HG03064 (cell line): ENCODE results near the gene CUX1.
"Not testable (repeated sequence)": the region's sequence is repeated elsewhere in the genome, so short reads cannot be mapped to it uniquely, and the experiment has no call there.

Source experiments
- ATAC-seq: cut with Tn5 transposase; IDR thresholded peaks from one replicate; pipeline ENCODE4 v1.9.1; 2021; ENCODE audit warnings: low read depth; ENCODE audit not compliant: unreplicated experiment

The CUX1 gene

GRCh38 chr7:101906291-101907240 lies 89.1 kb downstream of the CUX1 start:
- ATAC-seq, result no peak

- ATAC-seq, result no peak
These were observed 93.8 kb downstream of the CUX1 start for GRCh38 chr7:101910991-101911799.

DNA sequence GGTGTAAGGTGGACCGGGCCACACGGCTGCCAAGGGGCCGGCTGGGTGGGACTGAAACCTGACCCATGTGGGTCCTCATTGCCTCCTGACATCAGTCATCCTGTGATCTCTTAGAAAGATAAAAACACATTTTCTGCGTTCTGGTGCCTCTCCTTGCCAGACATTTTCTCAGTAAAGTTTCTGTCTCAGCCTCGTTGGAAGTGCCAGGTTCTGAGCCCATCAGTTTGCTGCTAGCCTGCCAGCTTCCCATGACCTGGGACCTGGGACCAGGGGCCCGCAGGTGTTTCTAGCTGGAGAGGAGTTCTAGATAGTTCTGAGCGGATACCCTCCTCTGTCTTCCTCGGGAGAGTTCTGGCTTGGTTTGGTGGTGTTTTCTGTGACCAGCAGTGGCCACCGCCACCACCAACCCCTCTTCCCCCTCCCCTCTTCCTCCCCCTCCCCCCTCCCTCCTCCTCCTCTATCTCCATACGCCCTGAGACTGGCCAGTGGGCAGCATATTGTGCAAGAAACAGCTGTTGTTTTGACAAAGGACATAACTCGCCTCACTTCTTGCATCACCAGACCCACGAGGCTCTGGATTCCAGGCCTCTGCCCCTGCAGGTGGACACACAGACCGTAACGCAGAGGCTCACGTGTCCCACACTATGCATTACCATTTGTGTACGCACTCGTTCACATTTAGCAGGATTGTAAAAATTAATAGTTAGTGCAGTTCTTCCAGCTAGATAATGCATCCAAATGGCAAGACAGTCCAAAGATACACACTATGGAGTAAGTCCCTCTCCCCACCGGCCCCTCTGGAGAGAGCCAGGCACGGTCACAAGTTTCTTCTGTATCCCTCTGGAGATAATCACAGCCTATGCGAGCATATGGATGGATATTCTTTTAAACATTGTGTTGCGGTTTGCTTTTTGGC lies 94.6 kb downstream of the CUX1 start:
- no peak for ATAC-seq

- no peak for ATAC-seq
These were observed 95.3 kb downstream of the CUX1 start for GRCh38 chr7:101912716-101913110.

- no peak for ATAC-seq
These were observed 95.9 kb downstream of the CUX1 start for GRCh38 chr7:101913247-101913721.

DNA sequence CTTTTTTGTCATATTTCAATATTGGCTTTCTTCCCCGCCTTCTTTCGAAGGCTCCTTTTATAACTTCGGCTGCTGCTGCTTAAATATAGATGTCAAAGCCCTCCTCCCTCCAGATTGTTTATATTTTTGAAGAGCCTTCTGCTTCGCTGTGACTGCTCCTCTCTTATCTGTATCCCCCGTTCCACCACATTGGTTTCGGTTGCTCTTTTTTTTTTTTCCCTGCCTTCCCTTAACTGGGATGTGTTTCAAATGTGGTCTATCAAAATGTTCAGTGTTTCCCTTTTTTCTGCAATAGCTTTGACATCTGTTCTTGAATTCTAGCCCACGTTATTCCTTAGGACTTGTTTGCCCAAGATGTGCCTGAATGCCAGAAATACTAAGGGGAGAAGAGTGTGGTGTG lies 96.4 kb downstream of the CUX1 start:
- no peak for ATAC-seq

- no peak for ATAC-seq
These were observed 97.6 kb downstream of the CUX1 start for GRCh38 chr7:101915000-101915399.

GRCh38 chr7:101916041-101916800 lies 98.8 kb downstream of the CUX1 start:
- no peak for ATAC-seq

GRCh38 chr7:101916876-101917275 lies 99.5 kb downstream of the CUX1 start:
- no peak for ATAC-seq

DNA sequence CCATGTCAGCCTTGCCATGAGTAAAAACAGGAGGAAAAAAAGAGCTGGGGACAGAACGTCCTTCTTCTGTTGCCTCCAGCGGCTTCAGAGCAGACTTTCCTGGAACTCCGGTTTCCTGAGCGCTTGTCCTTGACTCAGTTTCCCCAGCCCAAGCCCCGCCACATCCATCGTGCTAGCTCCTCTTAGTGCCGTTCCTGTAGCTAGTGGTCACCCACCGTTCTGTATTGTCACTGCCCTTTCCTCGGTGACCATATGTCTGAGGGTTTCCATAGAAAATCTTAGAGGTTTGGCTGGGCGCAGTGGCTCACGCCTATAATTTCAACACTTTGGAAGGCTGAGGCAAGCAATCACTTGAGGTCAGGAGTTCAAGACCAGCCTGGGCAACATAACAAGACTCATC lies 100.1 kb downstream of the CUX1 start:
- ATAC-seq, result no peak

DNA sequence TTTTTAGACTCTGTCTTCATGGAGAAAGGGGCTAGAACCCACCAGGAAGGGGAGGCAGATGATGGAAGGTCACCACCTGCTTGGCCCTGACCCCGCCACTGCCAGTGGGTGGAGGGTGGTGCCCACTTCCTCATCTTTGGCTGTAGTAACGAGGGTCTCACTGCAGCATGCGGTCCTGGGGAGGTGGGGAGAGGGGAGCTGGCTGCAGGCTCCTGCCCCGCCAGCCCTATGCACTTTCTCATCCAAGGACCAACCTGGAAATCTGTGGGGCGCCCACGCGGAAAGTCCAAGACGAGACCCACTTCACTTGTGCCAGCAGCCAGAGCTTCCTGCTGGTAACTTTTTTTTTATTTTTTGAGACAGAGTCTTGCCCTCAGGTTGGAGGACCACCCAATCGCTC lies 101.0 kb downstream of the CUX1 start:
- ATAC-seq, result no peak

- no peak for ATAC-seq
These were observed 102.1 kb downstream of the CUX1 start for GRCh38 chr7:101919363-101920115.

- no peak for ATAC-seq
These were observed 103.6 kb downstream of the CUX1 start for GRCh38 chr7:101921061-101921460.

GRCh38 chr7:101921546-101922489 lies 104.4 kb downstream of the CUX1 start:
- not testable (repeated sequence) for ATAC-seq

DNA sequence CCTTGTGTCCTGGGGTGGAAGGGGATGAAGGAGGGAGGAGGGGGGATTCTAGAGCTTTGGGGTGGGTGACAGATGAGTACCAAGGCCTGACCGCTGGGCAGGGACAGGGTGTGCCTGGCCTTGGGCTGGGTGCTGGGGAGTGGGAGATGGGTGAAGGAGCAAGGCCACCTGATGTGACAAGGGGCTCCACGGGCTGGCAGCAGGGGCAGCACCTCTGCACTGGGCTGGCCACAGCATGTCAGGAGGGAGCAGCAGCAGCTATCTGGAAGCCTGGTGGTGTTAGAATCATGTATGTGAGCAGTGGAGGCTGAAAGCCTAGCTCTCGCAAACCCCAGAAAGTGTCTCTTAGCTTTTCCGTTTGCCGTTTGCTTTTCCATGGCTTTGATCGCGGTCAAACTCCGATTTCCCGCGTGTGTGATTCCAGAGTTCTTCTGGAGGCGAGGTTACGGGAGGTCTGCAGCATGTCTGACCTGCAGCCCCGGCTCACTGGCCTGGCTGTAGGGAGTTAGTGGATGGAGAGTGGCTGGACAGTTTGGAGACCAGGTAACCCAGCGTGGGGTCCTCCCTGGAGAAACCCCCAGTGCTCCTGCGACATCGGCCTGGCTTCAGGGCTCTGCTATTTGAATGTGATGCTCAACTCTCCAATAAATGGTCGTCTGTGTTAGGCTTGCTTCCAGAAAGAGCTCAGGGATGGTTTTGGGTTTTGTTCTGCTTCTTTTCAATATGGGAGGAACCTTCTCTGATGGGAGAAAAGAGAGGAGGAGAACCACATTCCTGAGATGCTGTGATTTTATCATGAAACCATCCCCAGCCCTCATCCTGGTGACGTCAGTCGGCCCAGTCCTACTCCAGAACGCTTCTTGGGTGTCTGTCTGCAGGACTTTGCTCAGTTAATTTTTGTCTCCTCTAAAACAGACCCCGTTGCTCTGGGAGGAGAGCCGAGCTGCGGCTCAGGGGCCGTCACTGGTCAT lies 105.5 kb downstream of the CUX1 start:
- ATAC-seq, result no peak

DNA sequence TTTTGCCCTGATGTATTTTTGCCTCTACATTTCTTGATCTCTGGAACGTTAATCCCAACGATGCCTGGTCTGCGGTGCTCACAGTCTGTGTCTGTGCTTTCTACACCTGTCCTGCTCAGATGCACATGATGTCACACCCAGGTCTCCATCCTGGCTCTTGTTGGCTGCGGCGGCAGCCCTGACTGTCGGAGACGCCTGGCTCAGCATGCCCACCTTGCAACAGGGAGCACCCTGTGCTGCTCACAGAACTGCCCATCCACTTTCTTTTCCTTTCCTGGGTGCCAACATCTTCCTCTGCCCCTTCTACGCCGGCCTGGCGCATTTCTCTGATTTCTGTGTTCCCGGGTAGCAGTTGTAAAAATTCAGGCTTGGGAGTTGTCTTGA lies 106.2 kb downstream of the CUX1 start:
- no peak for ATAC-seq

- ATAC-seq, result no peak
These were observed 106.7 kb downstream of the CUX1 start for GRCh38 chr7:101924171-101924570.
